KMS-11 (cell line): ENCODE measurements around the gene HNRNPF.

Source experiments
- H2AFZ ChIP-seq: fragments of 200-600 bp; sonication (generic); 2 replicates; pipeline ENCODE4 v1.6.1; 2016; ENCODE audit warnings: antibody characterized with exemption, mixed run types, low read depth
- H3K27ac ChIP-seq: fragments of 200-600 bp; sonication (generic); 2 replicates; pipeline ENCODE4 v1.6.1; 2016; ENCODE audit warnings: mild to moderate bottlenecking, mixed run types
- H3K27me3 ChIP-seq: fragments of 200-600 bp; sonication (generic); 2 replicates; pipeline ENCODE4 v1.6.1; 2017; ENCODE audit warnings: mild to moderate bottlenecking, low read depth, mixed run types, moderate library complexity; ENCODE audit not compliant: insufficient read depth
- H3K36me3 ChIP-seq: fragments of 200-600 bp; sonication (generic); 2 replicates; pipeline ENCODE4 v1.6.1; 2017; ENCODE audit warnings: mild to moderate bottlenecking, mixed run types; ENCODE audit not compliant: insufficient read depth
- H3K4me1 ChIP-seq: fragments of 200-600 bp; sonication (generic); 2 replicates; pipeline ENCODE4 v1.6.1; 2016; ENCODE audit warnings: mild to moderate bottlenecking, low read depth, mixed run types; ENCODE audit not compliant: poor library complexity, severe bottlenecking
- H3K4me2 ChIP-seq: fragments of 200-600 bp; sonication (generic); 2 replicates; pipeline ENCODE4 v1.7.0; 2016; ENCODE audit warnings: mild to moderate bottlenecking, mixed run types
- H3K4me3 ChIP-seq: fragments of 200-600 bp; sonication (generic); IDR thresholded peaks from 2 replicates; pipeline ENCODE4 v1.6.1; 2017; ENCODE audit warnings: low read depth, low read length, mixed read lengths; ENCODE audit not compliant: insufficient read depth
- H3K79me2 ChIP-seq: fragments of 200-600 bp; sonication (generic); 2 replicates; pipeline ENCODE4 v1.6.1; 2016; ENCODE audit warnings: low read depth, mixed run types; ENCODE audit not compliant: insufficient read depth
- H3K9ac ChIP-seq: fragments of 200-600 bp; sonication (generic); 2 replicates; pipeline ENCODE4 v1.6.1; 2016; ENCODE audit warnings: mild to moderate bottlenecking, mixed run types
- H4K20me1 ChIP-seq: fragments of 200-600 bp; sonication (generic); 2 replicates; pipeline ENCODE4 v1.6.1; 2016; ENCODE audit warnings: mild to moderate bottlenecking, mixed run types; ENCODE audit not compliant: insufficient read depth
- CTCF ChIP-seq: fragments of 200-600 bp; sonication (generic); conservative IDR thresholded peaks from 2 replicates; pipeline ENCODE4 v1.6.1; 2017; ENCODE audit warnings: low read depth, mild to moderate bottlenecking, antibody characterized with exemption, low read length, moderate library complexity, mixed read lengths

The HNRNPF gene

GRCh38 chr10:43344051-43344450 lies 64.9 kb downstream of the HNRNPF start:
- Histone ChIP-seq H3K79me2 (no peaks in the 10 kb centered on the region), H3K4me3 (no peak overlapping the region), H2AFZ (no peak overlapping the region), H4K20me1 (no peaks in the 10 kb centered on the region), H3K36me3 (no peaks in the 10 kb centered on the region), H3K4me1 (no peaks in the 10 kb centered on the region), H3K27me3 (no peaks in the 10 kb centered on the region), H3K27ac (no peak overlapping the region), H3K9ac (no peak overlapping the region), H3K4me2 (no peak overlapping the region)
- no peak for TF ChIP-seq CTCF

- Histone ChIP-seq H3K79me2 (no peaks in the 10 kb centered on the region), H3K27me3 (no peaks in the 10 kb centered on the region), H3K9ac (no peak overlapping the region), H3K36me3 (no peaks in the 10 kb centered on the region), H3K4me3 (no peak overlapping the region), H3K4me2 (no peak overlapping the region), H3K4me1 (no peaks in the 10 kb centered on the region), H3K27ac (no peak overlapping the region), H2AFZ (no peak overlapping the region), H4K20me1 (no peaks in the 10 kb centered on the region)
- TF ChIP-seq CTCF = no peak
These were observed 65.9 kb downstream of the HNRNPF start for GRCh38 chr10:43343126-43343525.

GRCh38 chr10:43342279-43343125 lies 66.5 kb downstream of the HNRNPF start:
- no peak overlapping the region for H3K4me2 ChIP-seq
- no peaks in the 10 kb centered on the region for H3K79me2 ChIP-seq
- H3K4me1 ChIP-seq = no peaks in the 10 kb centered on the region
- H4K20me1 ChIP-seq = no peaks in the 10 kb centered on the region
- H3K27me3 ChIP-seq = no peaks in the 10 kb centered on the region
- no peak overlapping the region for H3K4me3 ChIP-seq
- H3K27ac ChIP-seq = no peak overlapping the region
- no peak overlapping the region for H2AFZ ChIP-seq
- no peaks in the 10 kb centered on the region for H3K36me3 ChIP-seq
- H3K9ac ChIP-seq = no peak overlapping the region
- no peak for TF ChIP-seq CTCF

- Histone ChIP-seq H4K20me1 (no peaks in the 10 kb centered on the region), H3K79me2 (no peaks in the 10 kb centered on the region), H3K9ac (no peak overlapping the region), H3K4me1 (no peaks in the 10 kb centered on the region), H3K36me3 (no peaks in the 10 kb centered on the region), H3K4me3 (no peak overlapping the region), H3K27me3 (no peaks in the 10 kb centered on the region), H3K27ac (no peak overlapping the region), H2AFZ (no peak overlapping the region), H3K4me2 (no peak overlapping the region)
- no peak for TF ChIP-seq CTCF
These were observed 67.5 kb downstream of the HNRNPF start for GRCh38 chr10:43341450-43341849.
